Suprapubic skin (tissue), 3 donors: ENCODE data around the gene MCM3.

ENCODE experiments used
- POLR2AphosphoS5 ChIP-seq, 3 donors: sonication (generic); formaldehyde crosslinking; IDR thresholded peaks; one replicate each; pipeline ENCODE4 v1.6.1; 2017; ENCODE audit warnings: antibody characterized with exemption in 3 of 3
- TF ChIP-seq, protein P1 (sequence below), 2 donors: fragments of 200-600 bp in 1 of 2; fragments of 450-650 bp in 1 of 2; sonication (generic) in 1 of 2; IDR thresholded peaks; one replicate each; pipeline ENCODE4 v1.5.1; 2016 to 2019; ENCODE audit warnings: antibody characterized with exemption in 2 of 2, mild to moderate bottlenecking in 1 of 2, moderate library complexity in 1 of 2

DNA sequence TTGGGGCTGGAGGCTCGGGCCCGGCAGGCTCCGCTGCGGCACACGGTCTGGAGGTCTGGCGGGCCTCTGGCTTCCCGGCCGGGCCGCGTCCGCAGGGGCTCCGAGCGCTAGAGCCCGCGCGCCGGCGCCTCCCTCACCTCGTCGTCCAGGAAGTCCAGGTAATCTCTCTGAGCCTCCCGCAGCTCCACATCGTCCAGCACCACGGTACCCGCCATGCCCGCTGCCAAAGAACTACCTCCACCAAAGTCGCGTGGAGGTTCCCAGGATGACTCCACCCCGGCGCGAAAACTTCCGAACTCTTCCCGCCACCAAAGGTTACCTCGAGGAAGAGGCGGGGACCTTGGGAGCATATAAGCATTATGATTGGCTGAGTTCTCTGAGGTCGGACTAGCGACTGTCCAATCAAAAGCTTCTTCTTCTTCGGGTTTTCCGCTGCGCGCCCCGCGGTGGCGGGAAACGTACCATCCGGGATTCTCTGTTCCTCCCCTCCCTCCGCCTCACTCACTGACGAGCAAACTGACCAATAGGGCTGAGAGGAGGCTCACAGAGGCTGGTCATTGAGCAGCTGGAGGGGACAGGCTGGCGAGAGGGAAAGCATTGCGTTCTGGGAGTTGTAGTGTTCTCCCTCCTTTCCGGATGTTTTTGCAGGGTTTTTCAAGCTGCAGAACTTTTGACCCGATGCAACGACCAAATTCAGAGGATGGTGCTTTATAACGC is at the start of gene MCM3:
- TF ChIP-seq, protein P1, sequence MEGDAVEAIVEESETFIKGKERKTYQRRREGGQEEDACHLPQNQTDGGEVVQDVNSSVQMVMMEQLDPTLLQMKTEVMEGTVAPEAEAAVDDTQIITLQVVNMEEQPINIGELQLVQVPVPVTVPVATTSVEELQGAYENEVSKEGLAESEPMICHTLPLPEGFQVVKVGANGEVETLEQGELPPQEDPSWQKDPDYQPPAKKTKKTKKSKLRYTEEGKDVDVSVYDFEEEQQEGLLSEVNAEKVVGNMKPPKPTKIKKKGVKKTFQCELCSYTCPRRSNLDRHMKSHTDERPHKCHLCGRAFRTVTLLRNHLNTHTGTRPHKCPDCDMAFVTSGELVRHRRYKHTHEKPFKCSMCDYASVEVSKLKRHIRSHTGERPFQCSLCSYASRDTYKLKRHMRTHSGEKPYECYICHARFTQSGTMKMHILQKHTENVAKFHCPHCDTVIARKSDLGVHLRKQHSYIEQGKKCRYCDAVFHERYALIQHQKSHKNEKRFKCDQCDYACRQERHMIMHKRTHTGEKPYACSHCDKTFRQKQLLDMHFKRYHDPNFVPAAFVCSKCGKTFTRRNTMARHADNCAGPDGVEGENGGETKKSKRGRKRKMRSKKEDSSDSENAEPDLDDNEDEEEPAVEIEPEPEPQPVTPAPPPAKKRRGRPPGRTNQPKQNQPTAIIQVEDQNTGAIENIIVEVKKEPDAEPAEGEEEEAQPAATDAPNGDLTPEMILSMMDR (IDR thresholded peaks at IDR 0.05) = no peak
- TF ChIP-seq POLR2AphosphoS5 (IDR thresholded peaks at IDR 0.05) = peak in 1 of 3 donors; percentile 34
